HG02970 (cell line): ENCODE measurements around the gene SLC18A3.

Source experiments
- ATAC-seq: cut with Tn5 transposase; IDR thresholded peaks from one replicate; pipeline ENCODE4 v1.9.1; 2021; ENCODE audit warnings: mild to moderate bottlenecking, moderate library complexity, moderate number of reproducible peaks; ENCODE audit not compliant: unreplicated experiment, low FRiP score

SLC18A3 gene

GRCh38 chr10:49622426-49623425 is 12.6 kb downstream of the SLC18A3 start:
- ATAC-seq: no peak

- no peak for ATAC-seq
Observed at GRCh38 chr10:49624629-49625028, 14.5 kb downstream of the SLC18A3 start.

GRCh38 chr10:49625411-49625810 is 15.3 kb downstream of the SLC18A3 start:
- ATAC-seq: no peak

- no peak for ATAC-seq
Observed at GRCh38 chr10:49627038-49627437, 16.9 kb downstream of the SLC18A3 start.

GRCh38 chr10:49627644-49628247 is 17.6 kb downstream of the SLC18A3 start:
- ATAC-seq: no peak

- no peak for ATAC-seq
Observed at GRCh38 chr10:49628599-49628998, 18.5 kb downstream of the SLC18A3 start.

- no peak for ATAC-seq
Observed at GRCh38 chr10:49629431-49629881, 19.3 kb downstream of the SLC18A3 start.

- ATAC-seq: no peak
Observed at GRCh38 chr10:49631975-49632374, 21.9 kb downstream of the SLC18A3 start.

- no peak for ATAC-seq
Observed at GRCh38 chr10:49632406-49633317, 22.6 kb downstream of the SLC18A3 start.

GRCh38 chr10:49633327-49634068 is 23.4 kb downstream of the SLC18A3 start:
- ATAC-seq: no peak

GRCh38 chr10:49634069-49634660 is 24.1 kb downstream of the SLC18A3 start:
- ATAC-seq: no peak

GRCh38 chr10:49642311-49642710 is 32.2 kb downstream of the SLC18A3 start:
- no peak for ATAC-seq

GRCh38 chr10:49643241-49644034 is 33.3 kb downstream of the SLC18A3 start:
- ATAC-seq: no peak

- ATAC-seq: no peak
Observed at GRCh38 chr10:49644035-49644646, 34.0 kb downstream of the SLC18A3 start.

- ATAC-seq: no peak
Observed at GRCh38 chr10:49645417-49645816, 35.3 kb downstream of the SLC18A3 start.

GRCh38 chr10:49645871-49646870 is 36.1 kb downstream of the SLC18A3 start:
- no peak for ATAC-seq

- no peak for ATAC-seq
Observed at GRCh38 chr10:49647554-49647953, 37.4 kb downstream of the SLC18A3 start.
